ENCODE measurements around the gene CFAP221.

DNA sequence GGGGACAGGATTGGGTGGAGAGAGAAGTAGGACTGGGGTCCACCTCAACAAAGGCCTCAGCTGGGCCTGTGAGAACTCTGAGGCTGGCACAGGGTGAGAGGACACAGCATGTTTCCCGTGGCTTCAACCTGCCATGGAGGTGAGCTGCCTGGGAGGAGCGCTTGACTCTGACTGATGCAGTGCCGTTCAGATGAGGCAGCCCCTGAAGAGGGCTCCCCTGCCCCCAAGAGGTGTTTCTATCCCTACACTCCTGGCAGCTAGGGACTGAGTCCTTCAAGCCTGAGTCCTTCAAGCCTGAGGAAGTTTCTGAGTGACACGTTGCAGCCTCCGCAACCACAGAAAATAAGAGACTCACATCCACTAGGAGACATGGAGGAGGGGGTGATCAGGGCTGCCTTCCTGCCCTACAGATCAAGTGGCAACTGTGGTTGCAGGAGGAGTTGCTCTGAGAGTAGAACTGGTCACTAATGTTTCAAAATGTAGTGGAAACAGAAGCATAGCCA lies 85.1 kb downstream of the CFAP221 start:
- TF ChIP-seq EZH2phosphoT487 (conservative IDR thresholded peaks at IDR 0.05; ENCODE audit: low read length) = no peak
- TF ChIP-seq, protein P1, sequence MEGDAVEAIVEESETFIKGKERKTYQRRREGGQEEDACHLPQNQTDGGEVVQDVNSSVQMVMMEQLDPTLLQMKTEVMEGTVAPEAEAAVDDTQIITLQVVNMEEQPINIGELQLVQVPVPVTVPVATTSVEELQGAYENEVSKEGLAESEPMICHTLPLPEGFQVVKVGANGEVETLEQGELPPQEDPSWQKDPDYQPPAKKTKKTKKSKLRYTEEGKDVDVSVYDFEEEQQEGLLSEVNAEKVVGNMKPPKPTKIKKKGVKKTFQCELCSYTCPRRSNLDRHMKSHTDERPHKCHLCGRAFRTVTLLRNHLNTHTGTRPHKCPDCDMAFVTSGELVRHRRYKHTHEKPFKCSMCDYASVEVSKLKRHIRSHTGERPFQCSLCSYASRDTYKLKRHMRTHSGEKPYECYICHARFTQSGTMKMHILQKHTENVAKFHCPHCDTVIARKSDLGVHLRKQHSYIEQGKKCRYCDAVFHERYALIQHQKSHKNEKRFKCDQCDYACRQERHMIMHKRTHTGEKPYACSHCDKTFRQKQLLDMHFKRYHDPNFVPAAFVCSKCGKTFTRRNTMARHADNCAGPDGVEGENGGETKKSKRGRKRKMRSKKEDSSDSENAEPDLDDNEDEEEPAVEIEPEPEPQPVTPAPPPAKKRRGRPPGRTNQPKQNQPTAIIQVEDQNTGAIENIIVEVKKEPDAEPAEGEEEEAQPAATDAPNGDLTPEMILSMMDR (IDR thresholded peaks at IDR 0.05; ENCODE audit: insufficient read depth, low read length, poor library complexity, severe bottlenecking) = no peak

Data from SU-DHL-6 (cell line).